Stimulated activated CD4-positive, alpha-beta T cell treated with anti-CD3 and anti-CD28 coated beads, Interleukin-4, amount 100 ng/mL, for 48 hours (primary cell): ENCODE results near the gene SPDYE4.

Source experiments
- DNase-seq, 2 donors: peaks; one replicate each; pipeline ENCODE4 v3.0.0-alpha.2; 2020; ENCODE audit warnings: low read depth in 2 of 2

Gene SPDYE4

DNA sequence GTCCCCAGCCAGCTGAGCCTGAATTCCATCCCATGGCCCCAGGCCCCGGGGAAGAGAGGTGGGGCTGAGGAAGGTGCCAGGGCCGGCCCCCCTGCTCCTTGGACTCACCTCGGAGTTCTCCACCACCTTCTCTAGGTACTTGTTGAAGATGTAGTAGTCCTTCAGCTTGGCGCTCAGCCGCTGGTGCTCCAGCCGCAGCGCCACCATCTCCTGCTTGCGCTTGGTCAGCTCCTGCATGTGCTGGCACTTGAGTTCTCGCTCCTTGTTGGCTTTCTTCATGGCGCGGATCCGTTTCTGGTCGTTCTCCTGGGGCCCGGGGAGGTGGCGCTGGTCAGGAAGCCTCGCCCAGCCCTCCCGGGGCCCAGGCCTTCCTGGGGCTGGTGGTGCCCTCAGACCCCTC is 17.0 kb downstream of the SPDYE4 start:
- no peak for DNase-seq

- DNase-seq = no peak
These were observed 17.9 kb downstream of the SPDYE4 start for GRCh38 chr17:8740486-8740885.

- no peak for DNase-seq
These were observed 19.2 kb downstream of the SPDYE4 start for GRCh38 chr17:8739097-8739496.

- DNase-seq = no peak
These were observed 21.6 kb downstream of the SPDYE4 start for GRCh38 chr17:8736796-8737195.

- no peak for DNase-seq
These were observed 22.0 kb downstream of the SPDYE4 start for GRCh38 chr17:8736362-8736761.

GRCh38 chr17:8735336-8735939 is 22.9 kb downstream of the SPDYE4 start:
- DNase-seq = no peak

- DNase-seq = no peak
These were observed 23.5 kb downstream of the SPDYE4 start for GRCh38 chr17:8734876-8735275.

DNA sequence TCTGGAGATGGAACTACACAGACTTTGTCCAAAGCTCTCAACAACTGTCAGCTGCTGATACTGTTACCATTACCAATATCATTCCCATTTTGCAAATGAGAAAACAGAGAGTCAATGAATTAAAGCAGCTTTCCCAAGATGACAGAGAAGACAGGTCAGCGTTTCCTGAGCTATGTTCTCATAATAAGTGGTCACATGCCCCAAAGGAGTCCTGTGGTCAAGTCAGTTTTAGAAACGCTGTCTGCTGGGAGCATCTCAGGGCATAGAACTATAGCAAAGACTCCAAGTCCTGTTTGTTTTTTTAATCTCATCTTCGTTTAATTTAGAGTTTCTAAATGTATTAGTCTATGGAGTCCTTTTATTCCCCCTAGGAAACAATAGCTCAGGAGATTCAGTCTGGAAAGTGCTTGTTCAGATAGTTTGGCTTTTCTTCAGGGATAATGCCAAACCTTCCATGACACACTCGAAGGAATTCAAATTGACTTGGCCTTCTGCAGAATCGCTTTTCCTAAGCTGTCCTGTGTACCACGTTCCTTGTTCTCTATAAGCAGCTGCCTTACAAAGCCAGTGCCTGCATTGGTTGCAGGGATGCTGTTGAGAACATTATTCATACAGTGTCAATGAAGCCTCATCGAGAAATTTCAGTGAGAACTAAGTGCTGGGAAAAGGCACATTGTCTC is 25.8 kb downstream of the SPDYE4 start:
- no peak for DNase-seq

DNA sequence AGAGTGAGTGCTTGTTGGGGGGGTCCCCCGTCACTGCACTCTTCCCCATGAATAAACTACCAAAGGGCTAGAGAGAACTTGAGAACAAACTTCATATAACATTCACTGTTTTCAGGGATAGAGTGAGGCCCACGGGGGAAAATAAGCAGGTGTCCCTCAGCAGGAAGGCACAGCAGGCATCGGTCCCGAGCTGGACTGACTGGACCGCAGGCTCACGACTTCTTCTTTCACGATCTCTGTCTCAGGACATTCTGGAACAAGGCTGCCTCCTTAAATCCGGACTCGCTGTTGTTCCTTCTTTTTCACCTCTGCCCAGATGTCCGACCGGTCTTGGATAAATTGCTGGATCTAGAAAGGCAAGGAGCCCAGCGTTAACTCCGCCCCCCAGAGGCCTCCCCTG is 28.5 kb downstream of the SPDYE4 start:
- no peak for DNase-seq

GRCh38 chr17:8729421-8729820 is 28.9 kb downstream of the SPDYE4 start:
- no peak for DNase-seq

- no peak for DNase-seq
These were observed 29.4 kb downstream of the SPDYE4 start for GRCh38 chr17:8728971-8729370.

- DNase-seq = no peak
These were observed 30.0 kb downstream of the SPDYE4 start for GRCh38 chr17:8728251-8728938.

GRCh38 chr17:8726941-8727555 is 31.3 kb downstream of the SPDYE4 start:
- no peak for DNase-seq

GRCh38 chr17:8725881-8726876 is 32.2 kb downstream of the SPDYE4 start:
- no peak for DNase-seq

DNA sequence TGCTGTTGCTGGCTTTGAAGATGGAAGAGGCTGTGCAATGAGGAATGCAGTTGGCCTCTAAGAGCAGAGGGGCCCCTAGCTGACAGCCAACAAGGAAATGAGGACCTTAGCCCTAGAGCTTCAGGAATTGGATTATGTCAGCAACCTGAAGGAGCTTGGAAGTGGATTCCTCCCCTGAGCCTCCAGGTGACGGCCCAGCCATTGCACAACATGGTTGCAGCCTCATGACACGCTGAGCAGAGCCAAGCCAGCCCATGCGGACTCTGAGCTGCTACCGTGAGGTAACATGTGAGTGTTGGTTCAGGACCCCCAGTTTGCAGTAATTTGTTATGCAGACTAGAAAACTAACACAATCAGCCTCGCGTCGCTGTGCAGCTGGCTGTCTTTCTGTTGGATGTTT is 33.9 kb downstream of the SPDYE4 start:
- DNase-seq = no peak

GRCh38 chr17:8720596-8720995 is 37.8 kb downstream of the SPDYE4 start:
- no peak for DNase-seq

DNA sequence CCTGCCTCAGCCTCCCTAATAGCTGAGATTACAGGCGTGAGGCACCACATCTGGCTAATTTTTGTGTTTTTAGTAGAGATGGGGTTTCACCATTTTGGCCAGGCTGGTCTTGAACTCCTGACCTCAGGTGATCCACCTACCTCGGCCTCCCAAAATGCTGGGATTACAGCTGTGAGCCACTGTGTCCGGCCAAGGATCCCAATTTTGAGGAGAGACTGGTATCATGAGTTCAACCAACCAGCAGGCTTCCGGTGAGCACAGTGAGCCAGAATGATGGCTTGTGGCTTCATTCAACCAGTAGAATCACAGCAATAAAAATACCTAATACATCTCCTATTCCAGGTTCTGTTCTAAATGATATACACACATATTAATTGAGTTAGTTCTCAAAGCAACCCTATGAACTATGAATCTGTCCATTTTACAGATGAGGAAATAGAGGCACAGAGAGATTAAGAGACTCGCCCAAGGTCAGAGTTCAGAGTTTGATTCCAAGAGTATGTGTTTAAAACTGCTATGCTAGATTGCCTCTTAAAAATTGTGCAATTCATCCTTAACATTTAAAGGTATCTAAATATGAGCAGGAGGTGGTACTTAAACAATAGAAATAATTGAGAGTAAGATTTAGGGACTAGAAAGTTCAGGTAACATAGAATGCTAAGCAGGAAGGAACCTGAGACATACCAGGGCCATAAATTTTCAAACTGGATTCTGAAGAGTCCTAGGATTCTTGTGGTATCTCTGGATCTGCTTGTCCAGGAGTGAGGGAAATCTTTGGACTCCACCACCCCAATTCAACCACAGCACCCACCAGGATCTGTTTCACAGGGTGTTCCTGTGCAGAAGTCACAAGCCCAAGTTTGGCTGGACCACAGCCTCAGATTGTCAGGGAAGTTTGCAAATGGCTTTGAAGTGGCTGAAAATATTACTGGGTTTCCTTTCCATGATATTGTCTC is 38.8 kb downstream of the SPDYE4 start:
- no peak for DNase-seq

DNA sequence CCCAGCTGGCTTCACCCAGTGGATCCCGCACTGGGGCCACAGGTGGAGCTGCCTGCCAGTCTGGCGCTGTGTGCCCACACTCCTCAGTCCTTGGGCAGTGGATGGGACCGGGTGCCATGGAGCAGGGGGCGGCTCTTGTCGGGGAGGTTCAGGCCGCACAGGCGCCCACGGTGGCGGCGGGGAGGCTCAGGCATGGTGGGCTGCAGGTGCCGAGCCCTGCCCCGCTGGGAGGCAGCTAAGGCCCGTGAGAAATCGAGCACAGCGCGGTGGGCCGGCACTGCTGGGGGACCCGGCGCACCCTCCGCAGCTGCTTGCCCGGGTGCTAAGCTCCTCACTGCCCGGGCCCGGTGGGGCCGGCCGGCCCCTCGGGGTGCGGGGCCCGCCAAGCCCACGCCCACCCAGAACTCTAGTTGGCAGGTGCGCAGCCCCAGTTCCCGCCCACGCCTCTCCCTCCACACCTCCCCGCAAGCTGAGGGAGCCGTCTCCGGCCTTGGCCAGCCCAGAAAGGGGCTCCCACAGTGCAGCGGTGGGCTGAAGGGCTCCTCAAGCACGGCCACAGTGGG is 40.3 kb downstream of the SPDYE4 start:
- DNase-seq = no peak

DNA sequence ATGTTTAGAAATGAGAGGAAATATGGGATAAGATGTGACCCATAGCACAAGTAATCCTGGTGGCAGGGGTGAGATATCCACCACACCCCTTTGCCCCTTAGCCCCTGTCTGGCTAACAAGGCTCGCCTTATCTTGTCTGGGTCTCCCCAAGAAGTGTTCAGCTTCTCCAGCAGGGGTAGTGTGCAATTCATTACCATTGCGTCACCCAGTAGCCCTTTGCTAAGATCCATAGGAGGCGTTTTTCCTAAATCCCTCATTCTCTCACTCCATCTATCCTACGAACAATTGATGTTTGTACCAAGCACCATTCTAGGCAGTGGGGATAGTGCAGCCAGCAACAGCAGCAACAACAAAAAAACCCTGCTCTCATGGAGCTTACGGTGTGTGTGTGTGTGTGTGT is 44.5 kb downstream of the SPDYE4 start:
- no peak for DNase-seq

GRCh38 chr17:8713315-8713714 is 45.0 kb downstream of the SPDYE4 start:
- DNase-seq = no peak
